HepG2 (cell line): ENCODE data around the gene ERCC5. TPM values are rescaled to one million over a fixed set of nuclear protein-coding genes. Genes with fewer than 3 reads are reported as not detected.

Source experiments
- ATAC-seq: fragments of 200-7000 bp; cut with Tn5 transposase; 3 replicates; pipeline ENCODE4 v1.9.1; 2020; ENCODE audit warnings: mild to moderate bottlenecking, moderate library complexity
- BruUV-seq: library from RNA; stranded (reverse); fragments of 400-500 nt; replicated peaks from 2 replicates; lab custom pipeline; 2021; lab: Mats Ljungman, UMichigan
- CTCF ChIA-PET: fragments of 300-600 bp; formaldehyde crosslinking; extraction: SDS; loops from one replicate; lab custom pipeline; 2021; ENCODE audit warnings: low total read pairs, inconsistent platforms, low intra/inter-chr PET ratio; lab: Yijun Ruan, JAX
- POLR2A ChIA-PET: fragments of 350-600 bp; sonication (Branson Sonifier 250); formaldehyde crosslinking; loops from one replicate; lab custom pipeline; 2020; ENCODE audit warnings: antibody characterized with exemption, inconsistent platforms; lab: Yijun Ruan, JAX
- DNase-seq: peaks from one replicate; pipeline ENCODE4 v3.0.0-alpha.2; 2015; ENCODE audit warnings: low spot score
- FAIRE-seq: peaks from 3 replicates; lab custom pipeline; 2011; peaks lifted over from hg19 to GRCh38; lab: Jason Lieb, UNC
- H2AFZ ChIP-seq: one replicate; pipeline ENCODE4 v1.6.1; 2011; ENCODE audit warnings: low read length, inconsistent platforms
- H3K27ac ChIP-seq: fragments of 300-600 bp; 3 replicates; pipeline ENCODE4 v1.8.0; 2011; ENCODE audit warnings: mixed run types, mild to moderate bottlenecking, mixed read lengths, low read length, inconsistent platforms; ENCODE audit not compliant: insufficient read depth; ENCODE audit errors: extremely low read length
- H3K27me3 ChIP-seq, 2 experiments: fragments of 200-600 bp in 1 of 2; 2 replicates in 1 of 2; 3 replicates in 1 of 2; pipeline versions ENCODE4 v1.6.0 to v1.8.0; 2011; ENCODE audit warnings: low read length in 2 of 2, mild to moderate bottlenecking in 2 of 2, moderate library complexity in 2 of 2, inconsistent platforms in 1 of 2; ENCODE audit not compliant: insufficient read depth in 2 of 2, control insufficient read depth in 1 of 2
- H3K36me3 ChIP-seq, 2 experiments: fragments of 200-600 bp in 1 of 2; replicated peaks in 1 of 2; 2 replicates in 1 of 2; 3 replicates in 1 of 2; pipeline versions ENCODE4 v1.5.1 to v1.8.0; 2011; ENCODE audit warnings: low read length in 2 of 2, inconsistent platforms in 1 of 2; ENCODE audit not compliant: insufficient read depth in 2 of 2, control insufficient read depth in 1 of 2
- H3K4me1 ChIP-seq: 2 replicates; pipeline ENCODE4 v1.5.1; 2012; ENCODE audit warnings: low read length, inconsistent platforms; ENCODE audit not compliant: insufficient read depth
- H3K4me2 ChIP-seq: 2 replicates; pipeline ENCODE4 v1.6.0; 2011; ENCODE audit warnings: low read depth, low read length, inconsistent platforms
- H3K4me3 ChIP-seq, 3 experiments: fragments of 200-600 bp in 1 of 3; sonication (generic), shearing (Covaris generic) in 1 of 3; replicated peaks in 1 of 3; 2 replicates each; pipeline ENCODE4 v1.5.1; 2011 to 2016; ENCODE audit warnings: low read length in 3 of 3, inconsistent platforms in 2 of 3, low read depth in 2 of 3, mild to moderate bottlenecking in 2 of 3, control low read depth in 1 of 3, mixed read lengths in 1 of 3; ENCODE audit not compliant: insufficient read depth in 1 of 3
- H3K79me2 ChIP-seq: one replicate; pipeline ENCODE4 v1.6.1; 2011; ENCODE audit warnings: low read length, inconsistent platforms; ENCODE audit not compliant: insufficient read depth
- H3K9ac ChIP-seq: 2 replicates; pipeline ENCODE4 v1.6.0; 2011; ENCODE audit warnings: mild to moderate bottlenecking, low read depth, low read length, inconsistent platforms; ENCODE audit not compliant: insufficient read depth
- H3K9me3 ChIP-seq: 2 replicates; pipeline ENCODE4 v1.5.1; 2012; ENCODE audit warnings: mild to moderate bottlenecking, low read length
- H4K20me1 ChIP-seq: 2 replicates; pipeline ENCODE4 v1.6.0; 2011; ENCODE audit warnings: inconsistent platforms, mild to moderate bottlenecking, low read length, moderate library complexity; ENCODE audit not compliant: insufficient read depth
- BORCS8-MEF2B ChIP-seq: sonication (generic); formaldehyde crosslinking; IDR thresholded peaks from 2 replicates; pipeline ENCODE4 v1.8.0; 2022; ENCODE audit warnings: mild to moderate bottlenecking, missing genetic modification reagents
- CEBPB ChIP-seq: IDR thresholded peaks from 2 replicates; pipeline ENCODE4 v1.6.1; 2011; ENCODE audit warnings: low read depth, low read length, improper control_type of control experiment, borderline replicate concordance
- PAWR ChIP-seq: sonication (generic); formaldehyde crosslinking; IDR thresholded peaks from 2 replicates; pipeline ENCODE4 v1.4.0; 2020; ENCODE audit warnings: missing genetic modification reagents, mild to moderate bottlenecking, borderline replicate concordance
- PHF20 ChIP-seq: sonication (generic); formaldehyde crosslinking; IDR thresholded peaks from 2 replicates; pipeline ENCODE4 v1.5.0; 2020; ENCODE audit warnings: mild to moderate bottlenecking, missing genetic modification reagents
- PRDM15 ChIP-seq: sonication (generic); formaldehyde crosslinking; IDR thresholded peaks from 2 replicates; pipeline ENCODE4 v1.4.0; 2020; ENCODE audit warnings: missing genetic modification reagents
- RFX3 ChIP-seq: IDR thresholded peaks from 2 replicates; pipeline ENCODE4 v1.6.1; 2016; ENCODE audit warnings: missing biosample characterization, missing genetic modification reagents
- SIX4 ChIP-seq: sonication (generic); formaldehyde crosslinking; IDR thresholded peaks from 2 replicates; pipeline ENCODE4 v1.4.0; 2020; ENCODE audit warnings: missing genetic modification reagents
- SP4 ChIP-seq: sonication (generic); formaldehyde crosslinking; IDR thresholded peaks from 2 replicates; pipeline ENCODE4 v1.8.1; 2023; ENCODE audit warnings: mild to moderate bottlenecking, missing genetic modification reagents
- SRSF9 ChIP-seq: fragments of 200-400 bp; formaldehyde crosslinking; IDR thresholded peaks from 2 replicates; pipeline ENCODE4 v1.6.1; 2018; ENCODE audit warnings: borderline replicate concordance, mild to moderate bottlenecking, low read depth, low read length; ENCODE audit not compliant: insufficient read depth, poor library complexity, severe bottlenecking
- TEAD2 ChIP-seq: sonication (generic); formaldehyde crosslinking; IDR thresholded peaks from 2 replicates; pipeline ENCODE4 v1.9.0; 2021; ENCODE audit warnings: missing genetic modification reagents
- WIZ ChIP-seq: sonication (generic); formaldehyde crosslinking; IDR thresholded peaks from 2 replicates; pipeline ENCODE4 v1.5.1; 2020; ENCODE audit warnings: mild to moderate bottlenecking, missing genetic modification reagents
- ZBTB49 ChIP-seq: sonication (generic); formaldehyde crosslinking; IDR thresholded peaks from 2 replicates; pipeline ENCODE4 v1.4.0; 2020; ENCODE audit warnings: missing genetic modification reagents, borderline replicate concordance
- ZBTB7B ChIP-seq: sonication (generic); formaldehyde crosslinking; IDR thresholded peaks from 2 replicates; pipeline ENCODE4 v1.4.0; 2020; ENCODE audit warnings: missing genetic modification reagents
- ZNF264 ChIP-seq: sonication (generic); formaldehyde crosslinking; IDR thresholded peaks from 2 replicates; pipeline ENCODE4 v1.4.0; 2020; ENCODE audit warnings: missing genetic modification reagents
- ZNF792 ChIP-seq: IDR thresholded peaks from 2 replicates; pipeline ENCODE4 v1.6.1; 2016
- ZSCAN20 ChIP-seq: sonication (generic); formaldehyde crosslinking; IDR thresholded peaks from 2 replicates; pipeline ENCODE4 v1.4.0; 2020; ENCODE audit warnings: missing genetic modification reagents, mild to moderate bottlenecking, borderline replicate concordance
- WGBS: methylation state at CpG from one replicate; pipeline ENCODE4 v1.1.6; 2017; ENCODE audit warnings: low lambda C conversion rate; 5-methylcytosine and 5-hydroxymethylcytosine counted together
- in situ Hi-C: cut with HindIII; loops from 2 replicates; pipeline ENCODE4 v1.10.0; 2017; ENCODE audit warnings: low pct_unique_long_range_greater_than_20kb; ENCODE audit not compliant: extremely low pct_ligation_motif_present
- intact Hi-C: fragments of 100-400 bp; cut with micrococcal nuclease; formaldehyde crosslinking; loops from one replicate; pipeline ENCODE4 v1.10.0; 2022; ENCODE audit not compliant: unreplicated experiment
- polyA plus RNA-seq, 8 experiments: library from polyadenylated mRNA; depleted of rRNA in 3 of 8; stranded (reverse) in 7 of 8; unstranded in 1 of 8; fragments of >200 nt; fragmentation: Illumina TruSeq in 4 of 8; extraction: Trizol in 4 of 8; gene quantifications; 2 replicates each; pipeline versions ENCODE4 v1.2.1 to v1.2.3, GENCODE V29; 2011 to 2016; ENCODE audit warnings: low read depth in 4 of 8, missing spikeins in 1 of 8, mixed read lengths in 1 of 8; ENCODE audit not compliant: insufficient read depth in 1 of 8
- total RNA-seq, 5 experiments: library from RNA; depleted of rRNA; stranded (reverse); fragments of >200 nt; fragmentation: Illumina TruSeq; extraction: Trizol; gene quantifications; 2 replicates each; pipeline ENCODE4 v1.2.3, GENCODE V29; 2016; ENCODE audit warnings: low read depth in 1 of 5

Gene ERCC5
- total and polyA plus RNA-seq, 2 of the 13 experiments (the other 11 are each of a cell fraction or from before 2014, with no cell fraction given) = 12.9 to 35.5 TPM

GRCh38 chr13:102909971-102910370 lies 64.1 kb downstream of the ERCC5 start:
- Histone ChIP-seq H3K79me2 (no peaks in the 10 kb centered on the region), H3K27me3 (peaks cover 0 to 1% of the 10 kb centered on the region in 2 experiments; a peak in 2 of 5 replicates), H3K4me3 (no peak overlapping the region), H3K9me3 (no peaks in the 10 kb centered on the region), H3K4me2 (no peak overlapping the region), H3K9ac (no peak overlapping the region), H3K36me3 (no peaks in the 10 kb centered on the region), H2AFZ (no peak overlapping the region), H3K4me1 (peaks cover 10% of the 10 kb centered on the region), H3K27ac (no peak overlapping the region), H4K20me1 (no peaks in the 10 kb centered on the region)
- POLR2A ChIA-PET = no interaction called here
- intact Hi-C loops (no loop called here), in situ Hi-C loops (loop anchor here (25.0 kb wide), 1 partner anchor 227 kb away; no protein-coding TSS in a partner anchor)
- FAIRE-seq (no peak), DNase-seq (no peak), ATAC-seq (no peak)
- CTCF ChIA-PET = no interaction called here
- 40% methylated on average over 3 of the region's 3 CpGs for WGBS
- TF ChIP-seq ZNF792 (CRISPR knock-in tag) = no peak
- no peak for TF ChIP-seq SIX4 (CRISPR knock-in tag)
- no peak for TF ChIP-seq PHF20 (CRISPR knock-in tag)
- TF ChIP-seq TEAD2 = no peak
- TF ChIP-seq PRDM15 (CRISPR knock-in tag) = no peak
- TF ChIP-seq SRSF9 = no peak
- no peak for TF ChIP-seq ZBTB49 (CRISPR knock-in tag)
- no peak for TF ChIP-seq ZSCAN20 (CRISPR knock-in tag)
- TF ChIP-seq RFX3 (CRISPR knock-in tag) = no peak
- TF ChIP-seq BORCS8-MEF2B (CRISPR knock-in tag) = no peak
- no peak for TF ChIP-seq PAWR (CRISPR knock-in tag)
- TF ChIP-seq CEBPB = no peak
- TF ChIP-seq WIZ (CRISPR knock-in tag) = no peak
- TF ChIP-seq SP4 (CRISPR knock-in tag) = no peak
- no peak for TF ChIP-seq ZNF264 (CRISPR knock-in tag)
- no peak for TF ChIP-seq ZBTB7B (CRISPR knock-in tag)
- no TSS peak for BruUV-seq
